HepG2 (cell line): ENCODE results near the gene C9orf50. TPM values are rescaled to one million over a fixed set of nuclear protein-coding genes. Genes with fewer than 3 reads are reported as not detected.
A peak's percentile ranks its signal among the peaks of the same experiment; 100 is the strongest.

Source experiments
- HMG20B ChIP-seq: conservative IDR thresholded peaks from 2 replicates; pipeline ENCODE4 v1.6.1; 2016; ENCODE audit warnings: missing genetic modification reagents, missing compliant biosample characterization
- IRF2 ChIP-seq: IDR thresholded peaks from 2 replicates; pipeline ENCODE4 v1.6.1; 2018; ENCODE audit warnings: missing genetic modification reagents, missing compliant biosample characterization
- NKX3-1 ChIP-seq: sonication (generic); formaldehyde crosslinking; IDR thresholded peaks from 2 replicates; pipeline ENCODE4 v1.5.0; 2020; ENCODE audit warnings: missing genetic modification reagents
- NONO ChIP-seq, 2 experiments: fragments of 450-650 bp in 1 of 2; sonication (generic) in 1 of 2; formaldehyde crosslinking in 1 of 2; IDR thresholded peaks in 1 of 2; conservative IDR thresholded peaks in 1 of 2; 2 replicates each; pipeline versions ENCODE4 v1.6.1 to v1.8.0; 2017 to 2022; ENCODE audit warnings: mild to moderate bottlenecking in 1 of 2, missing genetic modification reagents in 1 of 2, moderate library complexity in 1 of 2
- POLR2G ChIP-seq: fragments of 200-400 bp; formaldehyde crosslinking; IDR thresholded peaks from 2 replicates; pipeline ENCODE4 v1.6.1; 2018; ENCODE audit warnings: mild to moderate bottlenecking, low read depth, low read length, moderate library complexity
- SALL1 ChIP-seq: sonication (generic); formaldehyde crosslinking; IDR thresholded peaks from 2 replicates; pipeline ENCODE4 v1.8.0; 2022; ENCODE audit warnings: mild to moderate bottlenecking, missing genetic modification reagents
- THYN1 ChIP-seq: sonication (generic); formaldehyde crosslinking; IDR thresholded peaks from 2 replicates; pipeline ENCODE4 v1.8.1; 2023; ENCODE audit warnings: low read depth, mild to moderate bottlenecking, moderate library complexity, missing genetic modification reagents, borderline replicate concordance
- TRIM24 ChIP-seq: sonication (generic); formaldehyde crosslinking; IDR thresholded peaks from 2 replicates; pipeline ENCODE4 v1.8.0; 2022; ENCODE audit warnings: mild to moderate bottlenecking, missing genetic modification reagents
- YEATS4 ChIP-seq: sonication (generic); formaldehyde crosslinking; IDR thresholded peaks from 2 replicates; pipeline ENCODE4 v1.4.0; 2020; ENCODE audit warnings: missing genetic modification reagents, borderline replicate concordance
- ZNF292 ChIP-seq: sonication (generic); formaldehyde crosslinking; IDR thresholded peaks from 2 replicates; pipeline ENCODE4 v1.8.1; 2022; ENCODE audit warnings: mild to moderate bottlenecking, low read depth, missing genetic modification reagents, borderline replicate concordance
- ZNF33A ChIP-seq: sonication (generic); formaldehyde crosslinking; IDR thresholded peaks from 2 replicates; pipeline ENCODE4 v1.5.1; 2020; ENCODE audit warnings: missing genetic modification reagents, mild to moderate bottlenecking, moderate library complexity, borderline replicate concordance
- ZNF619 ChIP-seq: sonication (generic); formaldehyde crosslinking; IDR thresholded peaks from 2 replicates; pipeline ENCODE4 v1.4.0; 2020; ENCODE audit warnings: mild to moderate bottlenecking, missing genetic modification reagents
- ZNF652 ChIP-seq: IDR thresholded peaks from 2 replicates; pipeline ENCODE4 v1.6.1; 2016; ENCODE audit warnings: low read depth, borderline replicate concordance
- ZNF670 ChIP-seq: sonication (generic); formaldehyde crosslinking; IDR thresholded peaks from 2 replicates; pipeline ENCODE4 v1.8.0; 2022; ENCODE audit warnings: mild to moderate bottlenecking, missing genetic modification reagents, borderline replicate concordance
- ZNF850 ChIP-seq: sonication (generic); formaldehyde crosslinking; conservative IDR thresholded peaks from 2 replicates; pipeline ENCODE4 v1.9.0; 2021; ENCODE audit warnings: mild to moderate bottlenecking, missing genetic modification reagents
- ZSCAN30 ChIP-seq: sonication (generic); formaldehyde crosslinking; IDR thresholded peaks from 2 replicates; pipeline ENCODE4 v1.5.0; 2020; ENCODE audit warnings: mild to moderate bottlenecking, missing genetic modification reagents
- polyA plus RNA-seq, 8 experiments: library from polyadenylated mRNA; depleted of rRNA in 3 of 8; stranded (reverse) in 7 of 8; unstranded in 1 of 8; fragments of >200 nt; fragmentation: Illumina TruSeq in 4 of 8; extraction: Trizol in 4 of 8; gene quantifications; 2 replicates each; pipeline versions ENCODE4 v1.2.1 to v1.2.3, GENCODE V29; 2011 to 2016; ENCODE audit warnings: low read depth in 4 of 8, missing spikeins in 1 of 8, mixed read lengths in 1 of 8; ENCODE audit not compliant: insufficient read depth in 1 of 8
- total RNA-seq, 5 experiments: library from RNA; depleted of rRNA; stranded (reverse); fragments of >200 nt; fragmentation: Illumina TruSeq; extraction: Trizol; gene quantifications; 2 replicates each; pipeline ENCODE4 v1.2.3, GENCODE V29; 2016; ENCODE audit warnings: low read depth in 1 of 5
- TF ChIP-seq, protein P1 (sequence below): sonication (generic); formaldehyde crosslinking; IDR thresholded peaks from 2 replicates; pipeline ENCODE4 v1.4.0; 2020; ENCODE audit warnings: mild to moderate bottlenecking, low read depth, missing genetic modification reagents
- TF ChIP-seq, protein P2 (sequence below): sonication (generic); formaldehyde crosslinking; IDR thresholded peaks from 2 replicates; pipeline ENCODE4 v1.9.0; 2021; ENCODE audit warnings: missing genetic modification reagents, mild to moderate bottlenecking, borderline replicate concordance
- TF ChIP-seq, protein P3 (sequence below): sonication (generic); formaldehyde crosslinking; conservative IDR thresholded peaks from 2 replicates; pipeline ENCODE4 v1.8.0; 2022; ENCODE audit warnings: mild to moderate bottlenecking, moderate library complexity, missing genetic modification reagents
- TF ChIP-seq, protein P4 (sequence below): sonication (generic); formaldehyde crosslinking; IDR thresholded peaks from 2 replicates; pipeline ENCODE4 v1.4.0; 2020; ENCODE audit warnings: low read depth, mild to moderate bottlenecking, missing genetic modification reagents

C9orf50 gene
- total and polyA plus RNA-seq, 2 of the 13 experiments (the other 11 are each of a cell fraction or from before 2014, with no cell fraction given) = not detected

DNA sequence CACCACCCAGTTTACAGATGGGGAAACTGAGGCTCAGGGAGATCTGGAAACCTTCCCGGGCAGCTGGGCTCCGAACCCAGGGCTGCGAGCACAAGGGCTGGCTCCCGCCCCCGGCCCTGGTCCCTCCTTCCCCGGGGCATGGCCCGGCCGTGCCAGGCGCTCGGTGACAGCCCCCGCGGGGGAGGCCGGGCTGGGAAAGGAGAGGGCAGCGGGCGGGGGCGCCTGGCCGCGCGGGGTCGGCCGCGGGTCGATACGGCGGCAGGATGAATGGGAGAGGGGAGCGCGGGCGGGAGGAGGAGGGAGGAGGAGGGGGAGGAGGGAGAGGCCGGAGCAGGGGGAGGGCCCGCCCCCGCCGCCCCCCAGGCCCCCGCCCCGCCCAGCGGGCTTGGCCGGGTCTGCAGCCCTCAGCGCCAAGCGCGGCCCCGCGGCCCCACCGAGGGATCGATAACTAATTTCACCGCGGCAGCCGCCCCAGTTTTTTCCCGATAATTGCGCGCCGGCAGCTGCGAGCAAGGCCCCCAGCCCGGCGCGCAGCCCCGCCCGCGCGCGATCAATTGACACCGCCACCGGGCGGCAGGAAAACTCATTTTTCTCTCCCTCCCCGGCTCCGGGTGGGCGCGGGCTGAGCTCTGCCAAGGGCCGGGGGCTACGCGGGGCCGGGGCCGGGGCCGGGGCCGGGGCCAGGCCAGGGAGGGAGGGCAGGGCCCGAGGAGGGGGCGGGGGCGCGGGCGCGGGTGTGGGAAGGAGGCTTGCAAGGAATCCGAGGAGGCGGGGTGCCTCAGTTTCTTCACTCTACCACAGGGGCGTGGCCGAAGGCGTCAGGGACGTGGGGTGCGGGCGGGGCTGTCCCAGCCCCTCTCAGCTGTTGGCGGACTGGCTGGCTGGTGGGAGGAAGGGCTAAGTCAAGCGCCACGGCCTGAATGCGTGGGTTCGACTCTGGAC is 52.1 kb downstream of the C9orf50 start (continued):
- TF ChIP-seq, protein P1, sequence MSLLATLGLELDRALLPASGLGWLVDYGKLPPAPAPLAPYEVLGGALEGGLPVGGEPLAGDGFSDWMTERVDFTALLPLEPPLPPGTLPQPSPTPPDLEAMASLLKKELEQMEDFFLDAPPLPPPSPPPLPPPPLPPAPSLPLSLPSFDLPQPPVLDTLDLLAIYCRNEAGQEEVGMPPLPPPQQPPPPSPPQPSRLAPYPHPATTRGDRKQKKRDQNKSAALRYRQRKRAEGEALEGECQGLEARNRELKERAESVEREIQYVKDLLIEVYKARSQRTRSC (CRISPR knock-in tag) = no peak
- TF ChIP-seq, protein P2, sequence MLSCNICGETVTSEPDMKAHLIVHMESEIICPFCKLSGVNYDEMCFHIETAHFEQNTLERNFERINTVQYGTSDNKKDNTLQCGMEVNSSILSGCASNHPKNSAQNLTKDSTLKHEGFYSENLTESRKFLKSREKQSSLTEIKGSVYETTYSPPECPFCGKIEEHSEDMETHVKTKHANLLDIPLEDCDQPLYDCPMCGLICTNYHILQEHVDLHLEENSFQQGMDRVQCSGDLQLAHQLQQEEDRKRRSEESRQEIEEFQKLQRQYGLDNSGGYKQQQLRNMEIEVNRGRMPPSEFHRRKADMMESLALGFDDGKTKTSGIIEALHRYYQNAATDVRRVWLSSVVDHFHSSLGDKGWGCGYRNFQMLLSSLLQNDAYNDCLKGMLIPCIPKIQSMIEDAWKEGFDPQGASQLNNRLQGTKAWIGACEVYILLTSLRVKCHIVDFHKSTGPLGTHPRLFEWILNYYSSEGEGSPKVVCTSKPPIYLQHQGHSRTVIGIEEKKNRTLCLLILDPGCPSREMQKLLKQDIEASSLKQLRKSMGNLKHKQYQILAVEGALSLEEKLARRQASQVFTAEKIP (CRISPR knock-in tag) = no peak
- TF ChIP-seq ZNF850 (CRISPR knock-in tag) (no peak), ZNF619 (CRISPR knock-in tag) (no peak), POLR2G (peak; percentile 63), TRIM24 (CRISPR knock-in tag) (no peak), YEATS4 (no peak; the same call in 1 of the 2 replicates), ZNF652 (CRISPR knock-in tag) (no peak), IRF2 (no peak), NKX3-1 (CRISPR knock-in tag) (no peak), ZSCAN30 (CRISPR knock-in tag) (no peak), SALL1 (peak; percentile 78; the same call in 1 of the 2 replicates), NONO (IDR thresholded peaks at IDR 0.05) (no peak), NONO (CRISPR knock-in tag; conservative IDR thresholded peaks at IDR 0.05) (peak; percentile 70), THYN1 (CRISPR knock-in tag) (no peak), ZNF670 (CRISPR knock-in tag) (peak; percentile 70), ZNF292 (CRISPR knock-in tag) (no peak), HMG20B (no peak), ZNF33A (CRISPR knock-in tag) (no peak)
- TF ChIP-seq, protein P3, sequence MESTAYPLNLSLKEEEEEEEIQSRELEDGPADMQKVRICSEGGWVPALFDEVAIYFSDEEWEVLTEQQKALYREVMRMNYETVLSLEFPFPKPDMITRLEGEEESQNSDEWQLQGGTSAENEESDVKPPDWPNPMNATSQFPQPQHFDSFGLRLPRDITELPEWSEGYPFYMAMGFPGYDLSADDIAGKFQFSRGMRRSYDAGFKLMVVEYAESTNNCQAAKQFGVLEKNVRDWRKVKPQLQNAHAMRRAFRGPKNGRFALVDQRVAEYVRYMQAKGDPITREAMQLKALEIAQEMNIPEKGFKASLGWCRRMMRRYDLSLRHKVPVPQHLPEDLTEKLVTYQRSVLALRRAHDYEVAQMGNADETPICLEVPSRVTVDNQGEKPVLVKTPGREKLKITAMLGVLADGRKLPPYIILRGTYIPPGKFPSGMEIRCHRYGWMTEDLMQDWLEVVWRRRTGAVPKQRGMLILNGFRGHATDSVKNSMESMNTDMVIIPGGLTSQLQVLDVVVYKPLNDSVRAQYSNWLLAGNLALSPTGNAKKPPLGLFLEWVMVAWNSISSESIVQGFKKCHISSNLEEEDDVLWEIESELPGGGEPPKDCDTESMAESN = peak; percentile 59
- TF ChIP-seq, protein P4, sequence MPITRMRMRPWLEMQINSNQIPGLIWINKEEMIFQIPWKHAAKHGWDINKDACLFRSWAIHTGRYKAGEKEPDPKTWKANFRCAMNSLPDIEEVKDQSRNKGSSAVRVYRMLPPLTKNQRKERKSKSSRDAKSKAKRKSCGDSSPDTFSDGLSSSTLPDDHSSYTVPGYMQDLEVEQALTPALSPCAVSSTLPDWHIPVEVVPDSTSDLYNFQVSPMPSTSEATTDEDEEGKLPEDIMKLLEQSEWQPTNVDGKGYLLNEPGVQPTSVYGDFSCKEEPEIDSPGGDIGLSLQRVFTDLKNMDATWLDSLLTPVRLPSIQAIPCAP (CRISPR knock-in tag) = no peak
